Stimulated activated CD8-positive, alpha-beta memory T cell treated with anti-CD3 and anti-CD28 coated beads, Interleukin-2, amount 100 ng/mL, for 1 hour (primary cell): ENCODE results near the gene ATP8A2.

Source experiments
- DNase-seq, 2 donors: peaks; one replicate each; pipeline ENCODE4 v3.0.0-alpha.2; 2020; ENCODE audit warnings: low read depth in 2 of 2

The ATP8A2 gene

GRCh38 chr13:26012995-26013394 is 641.2 kb downstream of the ATP8A2 start:
- DNase-seq, result no peak

- no peak for DNase-seq
These were observed 643.7 kb downstream of the ATP8A2 start for GRCh38 chr13:26015271-26016125.

- no peak for DNase-seq
These were observed 644.4 kb downstream of the ATP8A2 start for GRCh38 chr13:26016189-26016588.

GRCh38 chr13:26017196-26017921 is 645.6 kb downstream of the ATP8A2 start:
- no peak for DNase-seq

GRCh38 chr13:26017932-26018665 is 646.3 kb downstream of the ATP8A2 start:
- DNase-seq, result no peak

- no peak for DNase-seq
These were observed 647.5 kb downstream of the ATP8A2 start for GRCh38 chr13:26019251-26019650.

- DNase-seq, result no peak
These were observed 648.4 kb downstream of the ATP8A2 start for GRCh38 chr13:26019881-26020870.

GRCh38 chr13:26020891-26021290 is 649.1 kb downstream of the ATP8A2 start:
- no peak for DNase-seq

GRCh38 chr13:26021516-26021915 is 649.7 kb downstream of the ATP8A2 start:
- no peak for DNase-seq

GRCh38 chr13:26021956-26022355 is 650.2 kb downstream of the ATP8A2 start:
- no peak for DNase-seq

GRCh38 chr13:26022538-26023292 is 650.9 kb downstream of the ATP8A2 start:
- DNase-seq, result no peak

GRCh38 chr13:26024558-26024957 is 652.8 kb downstream of the ATP8A2 start:
- DNase-seq, result no peak

GRCh38 chr13:26025196-26025595 is 653.4 kb downstream of the ATP8A2 start:
- no peak for DNase-seq

- DNase-seq, result no peak
These were observed 654.0 kb downstream of the ATP8A2 start for GRCh38 chr13:26025771-26026170.

GRCh38 chr13:26026211-26026610 is 654.4 kb downstream of the ATP8A2 start:
- no peak for DNase-seq

- no peak for DNase-seq
These were observed 657.9 kb downstream of the ATP8A2 start for GRCh38 chr13:26029581-26030136.

- DNase-seq, result no peak
These were observed 658.6 kb downstream of the ATP8A2 start for GRCh38 chr13:26030331-26030730.

- DNase-seq, result no peak
These were observed 662.2 kb downstream of the ATP8A2 start for GRCh38 chr13:26034018-26034417.

- no peak for DNase-seq
These were observed 664.6 kb downstream of the ATP8A2 start for GRCh38 chr13:26036383-26036782.

- no peak for DNase-seq
These were observed 665.5 kb downstream of the ATP8A2 start for GRCh38 chr13:26037302-26037701.
